22Rv1 (cell line): ENCODE results near the gene CERS3.

ENCODE experiments used
- H3K27ac ChIP-seq: fragments of 450-650 bp; 2 replicates; pipeline ENCODE4 v1.5.1; 2017
- ZFX ChIP-seq: fragments of 450-650 bp; IDR thresholded peaks from 2 replicates; pipeline ENCODE4 v1.6.1; 2017; ENCODE audit warnings: antibody characterized with exemption, borderline replicate concordance
- TF ChIP-seq, protein P1 (sequence below): fragments of 450-650 bp; IDR thresholded peaks from 2 replicates; pipeline ENCODE4 v1.5.1; 2017; ENCODE audit warnings: mild to moderate bottlenecking

Gene CERS3

DNA sequence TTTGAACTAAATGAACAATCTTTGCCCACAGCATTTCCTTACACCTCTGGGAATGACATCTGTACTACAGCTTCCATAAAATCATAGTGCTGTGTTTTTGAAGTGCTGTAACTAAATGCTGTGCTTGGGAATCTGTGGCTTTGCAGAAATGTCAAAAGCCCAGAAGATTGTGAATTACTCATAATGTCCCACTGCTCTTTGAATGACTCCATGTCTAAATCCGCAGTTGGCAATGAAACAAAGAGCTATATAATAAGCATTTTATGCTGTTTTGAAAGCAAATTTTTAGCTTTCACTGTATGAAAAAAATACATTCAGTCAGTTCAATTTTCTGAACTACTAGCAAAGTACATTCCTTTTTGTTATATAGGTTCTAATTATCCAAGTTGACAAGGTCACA, 98.3 kb downstream of the CERS3 start:
- no peak for TF ChIP-seq ZFX
- TF ChIP-seq, protein P1, sequence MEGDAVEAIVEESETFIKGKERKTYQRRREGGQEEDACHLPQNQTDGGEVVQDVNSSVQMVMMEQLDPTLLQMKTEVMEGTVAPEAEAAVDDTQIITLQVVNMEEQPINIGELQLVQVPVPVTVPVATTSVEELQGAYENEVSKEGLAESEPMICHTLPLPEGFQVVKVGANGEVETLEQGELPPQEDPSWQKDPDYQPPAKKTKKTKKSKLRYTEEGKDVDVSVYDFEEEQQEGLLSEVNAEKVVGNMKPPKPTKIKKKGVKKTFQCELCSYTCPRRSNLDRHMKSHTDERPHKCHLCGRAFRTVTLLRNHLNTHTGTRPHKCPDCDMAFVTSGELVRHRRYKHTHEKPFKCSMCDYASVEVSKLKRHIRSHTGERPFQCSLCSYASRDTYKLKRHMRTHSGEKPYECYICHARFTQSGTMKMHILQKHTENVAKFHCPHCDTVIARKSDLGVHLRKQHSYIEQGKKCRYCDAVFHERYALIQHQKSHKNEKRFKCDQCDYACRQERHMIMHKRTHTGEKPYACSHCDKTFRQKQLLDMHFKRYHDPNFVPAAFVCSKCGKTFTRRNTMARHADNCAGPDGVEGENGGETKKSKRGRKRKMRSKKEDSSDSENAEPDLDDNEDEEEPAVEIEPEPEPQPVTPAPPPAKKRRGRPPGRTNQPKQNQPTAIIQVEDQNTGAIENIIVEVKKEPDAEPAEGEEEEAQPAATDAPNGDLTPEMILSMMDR: no peak
- no peak overlapping the region for H3K27ac ChIP-seq

- no peak overlapping the region for H3K27ac ChIP-seq
Observed at GRCh38 chr15:100429116-100429728, 99.5 kb downstream of the CERS3 start.

DNA sequence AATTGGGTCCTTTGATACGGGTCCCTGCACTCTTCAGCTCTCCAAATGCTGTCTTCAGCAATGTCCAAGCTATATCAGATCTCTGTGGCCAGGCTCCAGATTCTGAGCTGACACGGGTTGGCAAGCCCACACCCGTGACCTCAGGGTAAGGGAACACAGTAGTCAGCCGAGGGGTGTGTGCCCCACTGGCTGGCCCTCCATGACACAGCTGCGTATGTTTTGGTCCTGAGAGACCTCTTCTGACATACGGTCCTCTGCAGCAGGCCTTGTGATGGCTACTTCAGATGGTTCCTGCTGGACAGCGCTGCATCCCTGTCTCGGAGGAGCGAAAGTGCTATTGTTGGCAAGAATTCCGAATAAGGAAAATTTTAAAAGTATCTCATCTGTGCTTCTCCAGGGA, 101.8 kb downstream of the CERS3 start:
- no peak overlapping the region for H3K27ac ChIP-seq
- TF ChIP-seq ZFX: no peak
- TF ChIP-seq, protein P1: no peak

More at GRCh38 chr15:100429116-100429728, 99.5 kb downstream of the CERS3 start:
- TF ChIP-seq, protein P1: no peak
- no peak for TF ChIP-seq ZFX

GRCh38 chr15:100405179-100405578, 123.6 kb downstream of the CERS3 start:
- no peak for TF ChIP-seq ZFX
- TF ChIP-seq, protein P1: no peak
- H3K27ac ChIP-seq: no peak overlapping the region

- TF ChIP-seq, protein P1: no peak
- TF ChIP-seq ZFX: no peak
- no peak overlapping the region for H3K27ac ChIP-seq
Observed at GRCh38 chr15:100400996-100401395, 127.8 kb downstream of the CERS3 start.

DNA sequence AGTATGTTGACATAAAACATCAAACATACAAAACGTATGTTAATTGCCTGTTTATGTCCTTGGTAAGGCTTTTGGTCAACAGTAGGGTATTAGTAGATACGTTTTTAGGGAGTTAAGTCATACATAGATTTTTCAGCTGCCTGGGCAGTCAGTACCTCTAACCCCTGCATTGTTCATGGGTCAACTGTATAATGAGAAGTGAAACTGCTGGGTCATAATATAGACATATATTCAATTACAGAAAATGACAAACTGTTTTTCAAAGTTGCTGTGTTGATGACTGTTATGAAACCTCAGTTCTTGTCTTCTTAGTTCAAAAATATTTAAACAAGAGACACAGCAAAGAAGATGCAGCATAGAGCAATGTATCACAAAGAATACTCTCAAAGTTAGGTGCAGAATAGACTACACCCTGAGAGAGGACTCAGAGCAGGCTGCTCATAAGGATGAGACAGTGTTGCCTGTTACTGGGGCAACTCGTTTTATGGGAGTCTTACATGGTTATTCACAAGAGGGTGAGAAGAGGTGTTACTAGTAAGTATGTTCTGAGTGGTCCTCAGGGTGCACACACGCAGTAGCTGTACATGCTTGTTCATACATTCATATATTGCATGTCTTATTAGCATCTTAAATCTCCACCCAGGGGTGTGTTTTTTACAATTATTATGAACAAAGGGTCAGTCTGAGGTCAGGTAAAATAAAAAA, 133.9 kb downstream of the CERS3 start:
- no peak overlapping the region for H3K27ac ChIP-seq
- TF ChIP-seq, protein P1: no peak
- TF ChIP-seq ZFX: no peak

- no peak overlapping the region for H3K27ac ChIP-seq
- TF ChIP-seq, protein P1: no peak
- TF ChIP-seq ZFX: no peak
Observed at GRCh38 chr15:100393008-100393407, 135.7 kb downstream of the CERS3 start.
